Measurements from ENCODE around the gene ECE1. TPM values are rescaled to one million over a fixed set of nuclear protein-coding genes. Genes with fewer than 3 reads are reported as not detected.
"Not testable (repeated sequence)": the region's sequence is repeated elsewhere in the genome, so short reads cannot be mapped to it uniquely, and the experiment has no call there.

The ECE1 gene
- total RNA-seq, 2 donors from 2014 or later, result 99.0 to 149 TPM

- intact Hi-C loops (cut with DNase I), result loop anchor here (10.0 kb wide), 1 partner anchor 420 kb away; no protein-coding TSS in a partner anchor
Measured at GRCh38 chr1:21234779-21235178, 55.5 kb downstream of the ECE1 start.

DNA sequence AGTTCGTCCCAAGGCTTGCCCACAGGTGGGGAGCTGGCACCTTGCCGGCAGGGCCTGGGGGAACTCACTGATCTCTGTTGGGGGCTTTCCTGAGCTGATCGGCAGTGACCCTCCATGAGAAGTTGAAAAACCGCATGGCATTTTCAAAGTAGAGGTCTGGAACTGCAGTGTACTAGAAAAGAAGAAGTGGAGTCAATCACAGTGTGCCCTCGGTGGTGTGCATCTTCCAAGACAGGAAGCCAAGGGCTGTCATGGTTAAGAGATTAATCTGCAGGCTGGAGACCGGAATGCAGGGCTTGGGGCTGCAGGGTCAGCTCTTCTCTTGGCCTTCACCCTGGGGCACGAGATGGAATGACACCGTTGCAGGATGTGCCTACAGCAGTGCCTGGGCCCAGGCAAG, 56.8 kb downstream of the ECE1 start:
- no peak overlapping the region for H3K27ac ChIP-seq
- H3K36me3 ChIP-seq, result peaks cover 10% of the 10 kb centered on the region
- no peak for TF ChIP-seq CTCF (IDR thresholded peaks at IDR 0.05)
- H3K9me3 ChIP-seq, result no peaks in the 10 kb centered on the region
- H3K27me3 ChIP-seq, result no peaks in the 10 kb centered on the region
- no peak for DNase-seq
- no peak overlapping the region for H3K9ac ChIP-seq (ENCODE audit: low read depth in 2 of 2, low read length in 2 of 2)
- intact Hi-C loops (cut with DNase I), result loop anchor here (10.0 kb wide), 1 partner anchor 421 kb away; no protein-coding TSS in a partner anchor
- no peaks in the 10 kb centered on the region for H3K4me1 ChIP-seq
- no peak overlapping the region for H3K4me3 ChIP-seq

More at GRCh38 chr1:21234779-21235178, 55.5 kb downstream of the ECE1 start:
- H3K9me3 ChIP-seq, result no peaks in the 10 kb centered on the region
- no peak overlapping the region for H3K27ac ChIP-seq
- no peak for TF ChIP-seq CTCF (IDR thresholded peaks at IDR 0.05)
- no peak overlapping the region for H3K9ac ChIP-seq (ENCODE audit: low read depth in 2 of 2, low read length in 2 of 2)
- no peaks in the 10 kb centered on the region for H3K27me3 ChIP-seq
- DNase-seq, result no peak
- H3K4me3 ChIP-seq, result no peak overlapping the region
- peaks cover 10% of the 10 kb centered on the region for H3K36me3 ChIP-seq
- no peaks in the 10 kb centered on the region for H3K4me1 ChIP-seq

DNA sequence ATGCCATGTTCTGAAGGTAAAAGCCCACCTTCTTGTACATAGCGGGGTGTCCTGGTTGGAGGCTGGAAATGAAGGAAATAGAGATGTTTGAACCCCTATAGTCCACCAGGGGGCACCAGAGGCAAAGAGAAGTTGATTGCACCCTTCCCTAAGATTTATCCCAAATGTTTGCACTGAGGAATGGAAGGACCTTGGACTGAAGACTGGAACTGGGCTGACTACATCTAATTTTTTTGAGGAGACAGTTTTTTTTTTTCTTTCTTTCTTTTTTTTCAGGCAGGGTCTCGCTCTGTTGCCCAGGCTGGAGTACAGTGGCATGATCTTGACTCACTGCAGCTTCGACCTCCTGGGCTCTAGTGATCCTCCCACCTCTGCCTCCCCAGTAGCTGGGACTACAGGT, 58.2 kb downstream of the ECE1 start:
- H3K27ac ChIP-seq, result no peak overlapping the region
- no peaks in the 10 kb centered on the region for H3K9me3 ChIP-seq
- DNase-seq, result peak; percentile 67
- no peaks in the 10 kb centered on the region for H3K4me1 ChIP-seq
- TF ChIP-seq CTCF (IDR thresholded peaks at IDR 0.05), result peak; percentile 77
- intact Hi-C loops (cut with DNase I), result loop anchor here (1.0 to 10.0 kb wide), 2 partner anchors 136 to 423 kb away; no protein-coding TSS in a partner anchor
- H3K4me3 ChIP-seq, result no peak overlapping the region
- no peak overlapping the region for H3K9ac ChIP-seq (ENCODE audit: low read depth in 2 of 2, low read length in 2 of 2)
- peaks cover 17% of the 10 kb centered on the region for H3K36me3 ChIP-seq
- no peaks in the 10 kb centered on the region for H3K27me3 ChIP-seq

DNA sequence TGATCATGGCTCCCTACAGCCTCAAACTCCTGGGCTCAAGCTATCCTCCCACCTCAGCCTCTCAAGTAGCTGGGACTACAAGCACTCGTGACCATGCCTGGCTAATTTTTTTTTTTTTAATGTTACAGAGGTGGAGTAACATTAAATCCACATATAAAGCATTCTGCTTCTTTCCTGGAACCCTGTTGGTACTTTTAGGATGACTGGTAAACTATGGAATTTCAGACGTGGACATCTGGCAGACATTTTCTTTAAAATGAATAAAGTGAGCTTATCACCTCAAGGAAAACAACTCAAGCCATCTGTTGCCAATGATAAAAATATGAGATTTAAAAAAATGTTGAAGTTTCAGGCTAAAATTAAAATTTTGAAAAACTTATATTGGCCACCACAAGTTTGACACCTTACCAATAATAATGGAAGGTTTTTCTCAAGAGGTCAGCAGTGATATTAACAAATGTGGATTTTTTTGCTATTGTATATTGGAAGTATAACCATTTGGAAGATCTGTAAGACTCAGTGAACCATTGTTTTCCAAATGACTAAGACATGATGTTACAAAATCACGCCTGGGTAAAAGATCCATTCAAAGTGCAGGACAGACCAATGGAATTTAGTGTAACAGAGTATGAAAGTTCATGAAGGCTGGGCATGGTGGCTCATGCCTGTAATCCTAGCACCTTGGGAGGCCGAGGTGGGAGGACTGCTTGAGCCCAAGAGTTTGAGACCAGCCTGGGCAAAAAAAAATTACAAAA, 60.8 kb downstream of the ECE1 start:
- H3K27ac ChIP-seq, result no peak overlapping the region
- intact Hi-C loops (cut with DNase I), result no loop called here
- H3K4me1 ChIP-seq, result no peaks in the 10 kb centered on the region

GRCh38 chr1:21228224-21228623, 62.0 kb downstream of the ECE1 start:
- intact Hi-C loops (cut with DNase I); H3K27me3 ChIP-seq; H3K4me3 ChIP-seq; H3K27ac ChIP-seq; H3K9ac ChIP-seq (ENCODE audit: low read depth in 2 of 2, low read length in 2 of 2); H3K4me1 ChIP-seq; H3K9me3 ChIP-seq; DNase-seq: not testable (repeated sequence)
- peaks cover 18% of the 10 kb centered on the region for H3K36me3 ChIP-seq

More for the DNA sequence above, 60.8 kb downstream of the ECE1 start:
- no peaks in the 10 kb centered on the region for H3K9me3 ChIP-seq
- H3K36me3 ChIP-seq, result peaks cover 18% of the 10 kb centered on the region
- H3K9ac ChIP-seq (ENCODE audit: low read depth in 2 of 2, low read length in 2 of 2), result no peak overlapping the region
- TF ChIP-seq CTCF (IDR thresholded peaks at IDR 0.05), result no peak
- DNase-seq, result no peak
- no peaks in the 10 kb centered on the region for H3K27me3 ChIP-seq
- H3K4me3 ChIP-seq, result no peak overlapping the region

GRCh38 chr1:21225065-21225464, 65.2 kb downstream of the ECE1 start:
- Histone ChIP-seq H3K9ac (ENCODE audit: low read depth in 2 of 2, low read length in 2 of 2) (no peak overlapping the region), H3K4me3 (no peak overlapping the region), H3K27me3 (no peaks in the 10 kb centered on the region), H3K4me1 (no peaks in the 10 kb centered on the region), H3K9me3 (no peaks in the 10 kb centered on the region), H3K27ac (no peak overlapping the region), H3K36me3 (peaks cover 21% of the 10 kb centered on the region)
- intact Hi-C loops (cut with DNase I), result no loop called here
- TF ChIP-seq CTCF (IDR thresholded peaks at IDR 0.05), result no peak
- DNase-seq, result no peak
